Endothelial cell of umbilical vein (primary cell): ENCODE measurements around the gene TENM4. TPM values are rescaled to one million over a fixed set of nuclear protein-coding genes. Genes with fewer than 3 reads are reported as not detected.

Source experiments
- BruUV-seq: library from RNA; stranded (reverse); fragments of 400-500 nt; replicated peaks from 2 replicates; lab custom pipeline; 2021; lab: Mats Ljungman, UMichigan
- CTCF ChIA-PET: fragments of 300-600, 350-600 bp; sonication (Branson Sonifier 250); formaldehyde crosslinking; loops from one replicate; lab custom pipeline; 2021; ENCODE audit warnings: antibody characterized with exemption, inconsistent platforms; lab: Charles Lee
- POLR2A ChIA-PET: fragments of 300-600, 350-600 bp; sonication (Branson Sonifier 250); formaldehyde crosslinking; loops from one replicate; lab custom pipeline; 2021; ENCODE audit warnings: antibody characterized with exemption, inconsistent platforms; lab: Charles Lee
- DNase-seq: peaks from one replicate; pipeline ENCODE4 v3.0.0-alpha.2; 2011; ENCODE audit warnings: low read depth, low spot score
- FAIRE-seq: peaks from 2 replicates; lab custom pipeline; 2011; peaks lifted over from hg19 to GRCh38; lab: Jason Lieb, UNC
- H2AFZ ChIP-seq: 2 replicates; pipeline ENCODE4 v1.6.0; 2012; ENCODE audit warnings: low read depth, low read length, control low read depth, inconsistent platforms
- H3K27ac ChIP-seq: 2 replicates; pipeline ENCODE4 v1.5.1; 2011; ENCODE audit warnings: low read depth, mild to moderate bottlenecking, control low read depth, low read length, moderate library complexity; ENCODE audit not compliant: insufficient read depth
- H3K27me3 ChIP-seq, 2 experiments: 2 replicates each; pipeline versions ENCODE4 v1.6.0 to v1.6.1; 2011; ENCODE audit warnings: low read length in 2 of 2, mixed read lengths in 1 of 2; ENCODE audit not compliant: control insufficient read depth in 2 of 2, insufficient read depth in 2 of 2
- H3K36me3 ChIP-seq, 2 experiments: 2 replicates in 1 of 2; 3 replicates in 1 of 2; pipeline ENCODE4 v1.5.1; 2011; ENCODE audit warnings: low read length in 2 of 2, mild to moderate bottlenecking in 1 of 2, moderate library complexity in 1 of 2; ENCODE audit not compliant: control insufficient read depth in 2 of 2, insufficient read depth in 2 of 2; ENCODE audit errors: extremely low read depth in 1 of 2
- H3K4me1 ChIP-seq: 3 replicates; pipeline ENCODE4 v1.5.1; 2011; ENCODE audit warnings: mild to moderate bottlenecking, low read length; ENCODE audit not compliant: control insufficient read depth, insufficient read depth; ENCODE audit errors: extremely low read depth
- H3K4me2 ChIP-seq: 2 replicates; pipeline ENCODE4 v1.6.1; 2011; ENCODE audit warnings: low read length, control low read depth, mixed read lengths; ENCODE audit not compliant: insufficient read depth
- H3K4me3 ChIP-seq, 3 experiments: fragments of 200-600 bp in 1 of 3; sonication (generic), shearing (Covaris generic) in 1 of 3; replicated peaks in 1 of 3; 2 replicates each; pipeline ENCODE4 v1.5.1; 2011 to 2016; ENCODE audit warnings: control low read depth in 3 of 3, low read length in 3 of 3, mild to moderate bottlenecking in 2 of 3, inconsistent platforms in 1 of 3, low read depth in 1 of 3, moderate library complexity in 1 of 3; ENCODE audit not compliant: insufficient read depth in 1 of 3
- H3K79me2 ChIP-seq: 2 replicates; pipeline ENCODE4 v1.6.0; 2012; ENCODE audit warnings: low read length, inconsistent platforms; ENCODE audit not compliant: control insufficient read depth, insufficient read depth
- H3K9ac ChIP-seq: replicated peaks from 2 replicates; pipeline ENCODE3; 2011; ENCODE audit warnings: low read length, control low read depth; ENCODE audit not compliant: insufficient read depth; ENCODE audit errors: extremely low read depth
- H3K9me1 ChIP-seq: replicated peaks from 3 replicates; pipeline ENCODE4 v1.6.0; 2011; ENCODE audit warnings: mild to moderate bottlenecking, low read length; ENCODE audit not compliant: control insufficient read depth, insufficient read depth; ENCODE audit errors: extremely low read depth
- H3K9me3 ChIP-seq: replicated peaks from 2 replicates; pipeline ENCODE4 v1.5.1; 2012; ENCODE audit warnings: low read length, inconsistent platforms; ENCODE audit not compliant: control insufficient read depth, insufficient read depth
- H4K20me1 ChIP-seq: replicated peaks from 2 replicates; pipeline ENCODE3; 2011; ENCODE audit warnings: mild to moderate bottlenecking, low read length; ENCODE audit not compliant: control insufficient read depth, insufficient read depth; ENCODE audit errors: extremely low read depth
- CTCF ChIP-seq, 2 donors: IDR thresholded peaks; 1 replicate in 1 of 2; 2 replicates in 1 of 2; pipeline ENCODE4 v1.5.1; 2011; ENCODE audit warnings: low read length in 2 of 2, mild to moderate bottlenecking in 2 of 2, moderate library complexity in 2 of 2, control low read depth in 1 of 2, inconsistent platforms in 1 of 2, low read depth in 1 of 2; ENCODE audit not compliant: insufficient read depth in 1 of 2; ENCODE audit errors: extremely low read depth in 1 of 2
- EZH2 ChIP-seq: IDR thresholded peaks from 2 replicates; pipeline ENCODE4 v1.6.1; 2012; ENCODE audit warnings: borderline replicate concordance, low read depth, mild to moderate bottlenecking, moderate library complexity, low read length, inconsistent platforms; ENCODE audit not compliant: severe bottlenecking
- FOS ChIP-seq: IDR thresholded peaks from 2 replicates; pipeline ENCODE4 v1.6.1; 2011; ENCODE audit warnings: mild to moderate bottlenecking, low read length, moderate library complexity, borderline replicate concordance; ENCODE audit not compliant: insufficient read depth
- GATA2 ChIP-seq: IDR thresholded peaks from 2 replicates; pipeline ENCODE4 v1.7.0; 2011; ENCODE audit warnings: low read depth, mild to moderate bottlenecking, moderate library complexity, mixed read lengths, low read length; ENCODE audit not compliant: insufficient read length, insufficient read depth
- JUN ChIP-seq: IDR thresholded peaks from 2 replicates; pipeline ENCODE4 v1.6.1; 2011; ENCODE audit warnings: borderline replicate concordance, low read depth; ENCODE audit not compliant: insufficient read length, insufficient read depth
- MAX ChIP-seq: IDR thresholded peaks from 2 replicates; pipeline ENCODE4 v1.6.1; 2011; ENCODE audit not compliant: insufficient read depth, insufficient read length
- MYC ChIP-seq: IDR thresholded peaks from one replicate; pipeline ENCODE4 v1.6.1; 2011; ENCODE audit warnings: mild to moderate bottlenecking, low read depth, low read length
- POLR2A ChIP-seq: IDR thresholded peaks from 2 replicates; pipeline ENCODE4 v1.6.1; 2012; ENCODE audit warnings: low read depth, mild to moderate bottlenecking, control low read depth, low read length
- POLR2AphosphoS5 ChIP-seq: IDR thresholded peaks from 2 replicates; pipeline ENCODE4 v1.6.1; 2012; ENCODE audit warnings: low read depth, mild to moderate bottlenecking, control low read depth, low read length, moderate library complexity; ENCODE audit not compliant: insufficient read depth
- dilution Hi-C: fragments of 300-500 bp; cut with MboI; formaldehyde crosslinking; loops from one replicate; pipeline ENCODE4 v1.15.0; 2019; ENCODE audit warnings: low sequenced_read_pairs; ENCODE audit not compliant: extremely low pct_ligation_motif_present
- intact Hi-C: fragments of 100-400 bp; cut with micrococcal nuclease; formaldehyde crosslinking; loops from one replicate; pipeline ENCODE4 v1.10.0; 2022
- polyA plus RNA-seq, 4 experiments: library from polyadenylated mRNA; depleted of rRNA in 3 of 4; stranded (reverse) in 3 of 4; unstranded in 1 of 4; fragments of >200 nt; gene quantifications; 2 replicates each; pipeline versions ENCODE4 v1.2.1 to v1.2.3, GENCODE V29; 2011 to 2012; ENCODE audit warnings: missing spikeins in 1 of 4
- total RNA-seq: library from RNA; stranded (reverse); gene quantifications from 2 replicates; pipeline ENCODE4 v1.2.3, GENCODE V29; 2021

Gene TENM4
- total and polyA plus RNA-seq, 2 donors (not counting 3 experiments of a cell fraction or from before 2014, with no cell fraction given) = 0.06 to 0.27 TPM

- DNase-seq = no peak
- no peaks in the 10 kb centered on the region for H3K27me3 ChIP-seq
- H3K27ac ChIP-seq = no peak overlapping the region
- TF ChIP-seq CTCF (IDR thresholded peaks at IDR 0.05; ENCODE audit: extremely low read depth in 1 of 2, insufficient read depth in 1 of 2, low read depth in 1 of 2, low read length in 2 of 2) (no peak), JUN (no peak), POLR2A (no peak)
- no peaks in the 10 kb centered on the region for H3K36me3 ChIP-seq
- H3K4me3 ChIP-seq = no peak overlapping the region
- H3K4me2 ChIP-seq = no peak overlapping the region
- ChIA-PET CTCF (no interaction called here), POLR2A (no interaction called here)
- no peaks in the 10 kb centered on the region for H3K4me1 ChIP-seq
- intact Hi-C loops (no loop called here), dilution Hi-C loops (no loop called here)
- H2AFZ ChIP-seq = no peak overlapping the region
- BruUV-seq = no TSS peak
- FAIRE-seq = no peak
- no peaks in the 10 kb centered on the region for H3K79me2 ChIP-seq
- H3K9ac ChIP-seq = no peak overlapping the region
- no peaks in the 10 kb centered on the region for H4K20me1 ChIP-seq
- no peaks in the 10 kb centered on the region for H3K9me1 ChIP-seq
- peaks cover 2% of the 10 kb centered on the region for H3K9me3 ChIP-seq
Observed at GRCh38 chr11:79249295-79249993, 191.4 kb downstream of the TENM4 start.

- no peak overlapping the region for H3K27ac ChIP-seq
- no peaks in the 10 kb centered on the region for H3K4me1 ChIP-seq
- no peak overlapping the region for H3K4me2 ChIP-seq
- H3K9me3 ChIP-seq = peaks cover 4% of the 10 kb centered on the region
- H3K4me3 ChIP-seq = no peak overlapping the region
- no peaks in the 10 kb centered on the region for H3K79me2 ChIP-seq
- ChIA-PET CTCF (no interaction called here), POLR2A (no interaction called here)
- no peaks in the 10 kb centered on the region for H3K36me3 ChIP-seq
- no peaks in the 10 kb centered on the region for H3K27me3 ChIP-seq
- intact Hi-C loops = no loop called here
- no peaks in the 10 kb centered on the region for H3K9me1 ChIP-seq
- TF ChIP-seq CTCF (IDR thresholded peaks at IDR 0.05; ENCODE audit: extremely low read depth in 1 of 2, insufficient read depth in 1 of 2, low read depth in 1 of 2, low read length in 2 of 2) (no peak), POLR2AphosphoS5 (no peak), MAX (no peak), MYC (no peak), JUN (no peak), FOS (no peak), EZH2 (no peak), GATA2 (no peak), POLR2A (no peak)
- no TSS peak for BruUV-seq
- H3K9ac ChIP-seq = no peak overlapping the region
- dilution Hi-C loops = no loop called here
- no peak overlapping the region for H2AFZ ChIP-seq
- DNase-seq (no peak), FAIRE-seq (no peak)
- no peaks in the 10 kb centered on the region for H4K20me1 ChIP-seq
Observed at GRCh38 chr11:79244798-79245197, 196.0 kb downstream of the TENM4 start.
